Stimulated activated naive CD8-positive, alpha-beta T cell treated with anti-CD3 and anti-CD28 coated beads, Interleukin-15, Interleukin-2, amounts not matched to agents 100 ng/mL and 50 ng/mL, for 24 hours (primary cell): Measurements from ENCODE around the gene LCOR.

ENCODE experiments used
- H3K27ac Mint-ChIP-seq: one replicate; pipeline ENCODE4 v1.8.0; 2021; ENCODE audit warnings: mild to moderate bottlenecking, mixed read lengths
- H3K27me3 Mint-ChIP-seq: one replicate; pipeline ENCODE4 v1.8.0; 2021; ENCODE audit warnings: mixed read lengths
- H3K36me3 Mint-ChIP-seq: one replicate; pipeline ENCODE4 v1.8.0; 2021; ENCODE audit warnings: low read depth, mixed read lengths
- H3K4me1 Mint-ChIP-seq: one replicate; pipeline ENCODE4 v1.8.0; 2021; ENCODE audit warnings: low read depth, mixed read lengths
- H3K4me3 Mint-ChIP-seq: one replicate; pipeline ENCODE4 v1.8.0; 2021; ENCODE audit warnings: mild to moderate bottlenecking, mixed read lengths
- H3K9me3 Mint-ChIP-seq: one replicate; pipeline ENCODE4 v1.8.0; 2021; ENCODE audit warnings: mixed read lengths

LCOR gene

DNA sequence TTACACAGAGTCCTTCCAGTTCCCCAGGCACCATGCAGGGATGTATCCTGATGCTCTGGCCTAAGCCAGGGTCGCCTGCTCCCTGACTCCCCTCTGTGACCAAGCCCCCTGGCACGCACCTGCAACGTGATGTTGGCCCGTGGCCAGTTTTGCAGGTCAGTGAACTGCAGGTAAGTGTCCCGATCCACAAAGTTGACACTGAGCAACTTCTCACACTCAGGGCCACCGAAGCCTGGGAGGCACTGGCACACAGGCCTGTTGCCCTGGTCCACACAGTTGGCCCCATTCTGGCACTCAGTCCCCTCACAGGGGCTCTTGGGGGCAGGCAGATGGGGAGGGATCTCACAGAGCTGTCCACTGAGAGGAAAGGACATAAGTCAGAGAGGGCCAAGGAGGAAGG, 174.3 kb downstream of the LCOR start:
- Mint-ChIP-seq H3K4me1 (peaks cover 3% of the 10 kb centered on the region), H3K27ac (no peak overlapping the region), H3K27me3 (peaks cover 4% of the 10 kb centered on the region), H3K4me3 (no peak overlapping the region), H3K36me3 (no peaks in the 10 kb centered on the region), H3K9me3 (peaks cover 15% of the 10 kb centered on the region)

DNA sequence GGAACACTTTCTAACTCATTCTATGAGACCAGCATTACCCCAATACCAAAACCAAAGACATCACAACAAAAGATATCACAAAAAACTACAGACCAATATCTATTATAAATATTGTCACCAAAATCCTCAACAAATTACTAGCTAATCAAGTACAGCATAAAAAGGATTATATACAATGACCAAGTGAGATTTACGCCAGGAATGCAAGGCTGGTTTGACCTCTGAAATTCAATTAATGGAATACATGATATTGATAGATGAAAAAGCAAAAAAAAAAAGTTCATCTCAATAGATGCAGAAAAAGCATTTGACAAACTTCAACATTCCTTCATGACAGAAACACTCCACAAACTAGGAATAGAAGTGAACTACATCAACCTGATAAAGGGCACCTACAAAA, 175.3 kb downstream of the LCOR start:
- H3K9me3 Mint-ChIP-seq = peaks cover 15% of the 10 kb centered on the region
- peaks cover 3% of the 10 kb centered on the region for H3K4me1 Mint-ChIP-seq
- no peak overlapping the region for H3K4me3 Mint-ChIP-seq
- H3K36me3 Mint-ChIP-seq = no peaks in the 10 kb centered on the region
- peaks cover 4% of the 10 kb centered on the region for H3K27me3 Mint-ChIP-seq
- no peak overlapping the region for H3K27ac Mint-ChIP-seq

DNA sequence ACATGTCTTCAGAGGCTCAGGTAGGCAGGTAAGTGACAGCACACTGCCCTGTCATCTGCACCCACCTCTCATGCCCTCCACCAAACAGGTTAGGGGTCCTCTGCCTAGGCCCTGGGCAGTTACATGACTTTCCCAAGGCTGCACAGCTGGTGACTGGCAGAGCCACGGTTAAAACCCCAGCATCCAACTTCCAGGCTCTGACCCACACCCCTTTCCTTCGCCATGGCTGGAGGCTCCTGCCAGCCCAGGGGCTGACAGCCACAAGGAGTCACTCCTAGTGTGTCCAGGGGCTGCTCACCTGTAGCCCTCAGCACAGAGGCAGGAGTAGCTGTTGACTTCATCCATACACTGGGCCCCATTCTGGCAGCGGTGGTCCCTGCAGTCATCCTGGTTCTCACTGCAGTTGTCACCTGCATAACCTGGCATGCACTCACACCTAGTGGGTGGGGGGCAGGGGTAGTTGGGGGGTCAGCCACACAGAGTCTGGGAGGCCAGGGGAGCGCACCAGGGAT, 178.7 kb downstream of the LCOR start:
- Mint-ChIP-seq H3K9me3 (peaks cover 11% of the 10 kb centered on the region), H3K4me1 (peaks cover 6% of the 10 kb centered on the region), H3K27ac (no peak overlapping the region), H3K4me3 (no peak overlapping the region), H3K36me3 (no peaks in the 10 kb centered on the region), H3K27me3 (no peaks in the 10 kb centered on the region)

DNA sequence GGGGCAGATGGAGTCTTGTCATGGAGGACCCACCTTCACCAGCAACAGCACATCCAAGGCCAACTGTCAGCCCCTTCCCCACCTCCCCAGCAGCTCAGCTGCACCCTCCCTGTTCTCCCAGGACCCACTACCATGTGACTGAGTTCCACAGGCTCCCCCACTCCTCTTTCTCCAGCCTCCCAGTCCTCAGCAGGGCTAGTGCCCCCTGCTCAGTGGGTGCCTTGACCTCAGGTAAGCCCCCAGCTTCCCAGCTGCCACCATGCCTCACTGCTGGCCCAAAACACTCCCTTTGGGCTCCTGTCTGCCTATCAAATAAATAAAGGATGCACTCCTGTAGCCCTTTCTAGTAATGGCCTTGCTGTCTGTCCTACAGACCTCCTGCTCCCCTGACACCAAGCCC, 179.3 kb downstream of the LCOR start:
- H3K36me3 Mint-ChIP-seq = no peaks in the 10 kb centered on the region
- no peaks in the 10 kb centered on the region for H3K27me3 Mint-ChIP-seq
- H3K4me3 Mint-ChIP-seq = no peak overlapping the region
- H3K9me3 Mint-ChIP-seq = peaks cover 10% of the 10 kb centered on the region
- no peak overlapping the region for H3K27ac Mint-ChIP-seq
- peaks cover 10% of the 10 kb centered on the region for H3K4me1 Mint-ChIP-seq

DNA sequence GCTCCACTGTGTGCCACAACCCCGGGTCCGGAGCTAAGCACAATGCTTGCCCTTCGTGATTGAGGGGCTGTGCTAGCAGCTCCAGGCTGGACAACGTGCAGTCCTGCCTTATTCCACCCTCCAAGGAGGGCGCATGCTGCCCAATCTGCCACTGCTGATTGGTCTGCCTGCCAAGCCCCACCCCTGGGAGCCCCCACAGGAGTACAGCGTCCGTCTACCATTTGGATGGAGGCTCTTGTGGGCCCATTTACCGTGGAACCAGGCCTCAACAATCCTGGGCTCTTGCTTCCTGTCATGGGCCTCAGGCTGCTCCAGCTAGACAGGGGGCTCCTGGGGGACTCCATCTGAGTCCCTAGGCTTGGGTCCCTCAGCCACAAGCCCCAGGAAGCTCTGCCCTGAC, 180.4 kb downstream of the LCOR start:
- H3K36me3 Mint-ChIP-seq = no peaks in the 10 kb centered on the region
- no peaks in the 10 kb centered on the region for H3K27me3 Mint-ChIP-seq
- peaks cover 4% of the 10 kb centered on the region for H3K9me3 Mint-ChIP-seq
- H3K27ac Mint-ChIP-seq = no peak overlapping the region
- H3K4me3 Mint-ChIP-seq = no peak overlapping the region
- peaks cover 21% of the 10 kb centered on the region for H3K4me1 Mint-ChIP-seq

DNA sequence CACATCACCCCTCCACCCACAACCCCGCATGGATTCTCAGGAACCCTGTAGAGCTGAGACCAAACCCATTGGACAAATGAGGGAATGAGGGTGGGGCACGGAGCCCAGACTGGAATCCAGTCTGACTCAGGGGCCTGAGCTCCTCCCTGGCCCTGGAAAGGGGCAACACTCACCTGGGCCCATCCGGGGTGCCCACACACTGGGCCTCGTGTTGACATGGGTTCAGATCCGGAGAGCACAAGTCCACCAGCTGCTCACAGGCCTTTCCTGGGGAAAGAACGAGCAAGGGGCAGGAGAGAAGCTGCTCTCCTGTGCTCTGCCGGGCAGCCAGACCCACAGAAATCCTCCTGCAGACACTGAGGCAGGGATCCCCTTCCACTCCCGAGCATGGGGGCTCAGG, 181.5 kb downstream of the LCOR start:
- Mint-ChIP-seq H3K4me3 (no peak overlapping the region), H3K27ac (no peak overlapping the region), H3K36me3 (no peaks in the 10 kb centered on the region), H3K27me3 (no peaks in the 10 kb centered on the region), H3K4me1 (peaks cover 24% of the 10 kb centered on the region), H3K9me3 (no peaks in the 10 kb centered on the region)

DNA sequence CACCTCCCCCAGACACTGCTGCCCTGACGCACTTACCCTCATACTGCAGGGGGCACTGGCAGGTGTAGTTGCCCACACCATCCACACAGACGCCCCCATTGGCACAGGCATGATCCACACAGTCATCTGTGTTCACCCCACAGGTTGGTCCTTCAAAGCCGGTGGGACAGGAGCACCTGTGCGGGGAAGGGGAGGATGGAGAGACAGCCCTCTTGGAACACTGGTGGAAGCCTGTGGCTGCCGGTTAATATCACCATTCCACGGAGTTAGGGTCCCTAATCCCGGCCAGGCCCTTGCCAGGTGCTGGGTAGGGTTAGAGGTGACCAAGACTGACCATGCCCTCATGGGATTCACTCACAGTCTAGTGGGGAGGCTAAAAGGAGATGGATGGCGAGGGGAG, 181.9 kb downstream of the LCOR start:
- Mint-ChIP-seq H3K36me3 (no peaks in the 10 kb centered on the region), H3K4me3 (no peak overlapping the region), H3K4me1 (peaks cover 24% of the 10 kb centered on the region), H3K27me3 (no peaks in the 10 kb centered on the region), H3K27ac (no peak overlapping the region), H3K9me3 (no peaks in the 10 kb centered on the region)

DNA sequence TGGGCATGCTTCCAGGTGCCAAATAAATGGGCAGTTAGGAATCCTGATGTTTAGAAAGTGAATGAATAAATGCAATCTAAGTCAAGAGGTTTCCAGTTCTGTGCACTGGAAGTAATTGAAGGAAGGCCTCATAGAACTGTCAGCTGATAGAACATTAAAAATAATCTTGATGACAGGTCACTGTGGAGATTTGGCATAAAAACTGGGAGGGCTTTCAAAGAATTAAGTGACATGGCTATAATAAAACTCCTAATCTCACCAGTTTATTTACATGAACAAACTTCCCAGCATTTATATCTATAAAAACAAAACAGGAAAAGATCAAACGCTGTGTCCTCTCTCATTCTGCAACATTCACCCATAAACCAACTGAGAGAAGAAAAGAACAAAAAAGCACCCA, 183.1 kb downstream of the LCOR start:
- H3K27me3 Mint-ChIP-seq = no peaks in the 10 kb centered on the region
- peaks cover 21% of the 10 kb centered on the region for H3K4me1 Mint-ChIP-seq
- no peaks in the 10 kb centered on the region for H3K36me3 Mint-ChIP-seq
- no peak overlapping the region for H3K27ac Mint-ChIP-seq
- H3K9me3 Mint-ChIP-seq = no peaks in the 10 kb centered on the region
- no peak overlapping the region for H3K4me3 Mint-ChIP-seq

DNA sequence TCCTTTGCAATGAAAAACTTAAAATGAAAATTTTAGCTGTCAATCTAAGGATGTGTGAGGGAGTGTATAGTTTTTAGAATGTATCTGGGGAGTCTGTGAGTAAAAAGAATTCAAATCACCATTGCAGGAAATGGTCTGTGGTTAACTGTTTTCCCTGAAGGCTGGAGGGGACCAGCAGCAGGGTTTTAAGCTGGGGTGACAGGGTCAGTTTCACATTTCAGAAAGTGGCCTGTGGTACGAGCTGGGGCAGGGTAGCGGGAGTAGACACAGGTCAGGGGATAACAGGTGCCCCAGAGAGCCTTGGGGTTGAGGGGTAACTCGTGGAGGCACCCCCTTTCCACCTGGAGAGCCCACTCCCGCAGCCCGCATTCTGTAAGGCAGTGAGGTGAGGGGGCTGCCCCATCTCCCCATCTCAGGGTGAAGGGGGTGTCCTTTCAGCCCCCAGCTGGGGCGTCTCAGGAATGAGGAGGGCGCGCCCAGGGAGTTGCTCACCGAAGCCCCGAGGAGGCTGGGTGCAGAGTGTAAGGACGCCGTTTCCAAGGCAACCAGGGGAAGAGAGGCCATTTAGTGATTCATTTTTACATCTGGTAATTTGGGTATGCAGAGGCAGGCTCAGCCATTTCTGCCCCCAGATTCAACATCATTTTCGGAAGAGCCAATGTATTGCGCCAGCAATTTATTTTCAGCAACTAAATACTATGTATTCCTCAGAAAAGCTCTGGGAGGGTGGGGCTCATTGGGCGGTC, 184.8 kb downstream of the LCOR start:
- Mint-ChIP-seq H3K27me3 (no peaks in the 10 kb centered on the region), H3K27ac (peak overlapping the region; percentile 76), H3K36me3 (no peaks in the 10 kb centered on the region), H3K4me1 (peaks cover 21% of the 10 kb centered on the region), H3K9me3 (no peaks in the 10 kb centered on the region), H3K4me3 (peak overlapping the region; percentile 50)

DNA sequence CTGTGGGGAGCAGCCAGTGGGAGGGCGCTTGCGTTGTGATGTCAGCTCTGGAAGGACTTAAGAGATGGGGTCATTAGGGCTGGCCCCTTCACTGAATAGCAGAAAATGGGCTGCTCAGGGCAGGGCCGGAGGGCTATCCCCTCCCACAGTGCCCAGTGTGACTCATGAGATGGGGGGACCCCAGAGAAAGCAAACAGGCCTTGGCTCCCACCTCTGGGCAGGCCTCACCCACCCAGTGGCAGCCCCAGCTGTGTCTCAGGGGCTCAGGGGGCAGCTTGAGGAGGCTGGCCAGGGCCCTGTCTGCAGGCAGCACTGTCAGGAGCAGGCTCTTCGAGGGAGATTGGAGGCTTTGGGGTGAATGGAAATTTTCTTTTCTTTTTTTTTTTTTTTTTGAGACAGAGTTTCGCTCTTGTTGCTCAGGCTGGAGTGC, 185.4 kb downstream of the LCOR start:
- peak overlapping the region; percentile 76 for H3K27ac Mint-ChIP-seq
- no peaks in the 10 kb centered on the region for H3K36me3 Mint-ChIP-seq
- H3K4me3 Mint-ChIP-seq = peak overlapping the region; percentile 50

DNA sequence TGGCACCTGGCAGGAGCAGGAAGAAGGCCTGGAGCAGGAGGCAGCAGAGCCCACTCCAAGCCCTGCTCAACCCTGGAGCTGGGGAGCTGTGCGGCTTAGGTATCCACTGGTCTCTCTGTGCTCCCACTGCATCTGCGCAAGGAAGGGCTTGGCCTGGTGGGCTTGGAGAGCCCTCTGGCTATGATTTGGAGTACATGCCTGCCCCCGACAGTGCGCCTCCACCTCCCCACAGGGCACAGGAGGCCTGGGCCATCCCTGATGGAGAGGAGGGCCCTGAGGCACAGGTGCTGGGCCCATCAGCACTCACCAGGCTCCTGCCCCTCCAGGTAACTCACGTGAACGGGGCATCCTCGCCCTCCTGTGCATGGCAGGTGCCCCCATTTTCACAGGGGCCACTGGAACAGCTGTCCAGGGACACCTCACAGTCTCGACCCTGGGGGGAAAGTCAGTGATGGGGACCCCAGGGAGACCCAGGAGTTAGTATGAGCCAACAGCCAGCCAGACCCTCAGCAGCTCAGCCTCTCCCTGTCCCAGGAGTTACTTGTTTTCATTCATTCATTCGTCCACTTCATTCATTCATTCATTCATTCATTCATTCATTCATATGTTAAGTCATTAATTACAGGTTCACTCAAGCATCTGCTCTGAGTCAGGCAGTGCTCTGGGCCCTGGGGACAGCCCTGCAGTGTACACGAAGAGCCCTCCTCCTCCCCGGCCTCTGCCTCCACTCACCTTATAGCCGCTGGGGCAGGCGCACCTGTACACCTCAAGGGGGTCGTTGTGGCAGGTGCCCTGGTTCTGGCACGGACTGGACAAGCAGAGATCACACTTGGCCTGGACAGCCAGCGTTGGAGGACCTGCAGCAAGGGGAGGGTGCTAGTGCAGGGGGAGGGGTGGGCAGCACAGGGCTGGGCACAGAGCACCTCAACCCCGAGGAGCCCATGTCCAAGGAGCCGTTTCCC, 186.4 kb downstream of the LCOR start:
- Mint-ChIP-seq H3K9me3 (no peaks in the 10 kb centered on the region), H3K27ac (no peak overlapping the region), H3K36me3 (no peaks in the 10 kb centered on the region), H3K4me1 (peaks cover 21% of the 10 kb centered on the region), H3K27me3 (no peaks in the 10 kb centered on the region), H3K4me3 (no peak overlapping the region)

More for the DNA sequence above, 185.4 kb downstream of the LCOR start:
- Mint-ChIP-seq H3K27me3 (no peaks in the 10 kb centered on the region), H3K4me1 (peaks cover 21% of the 10 kb centered on the region), H3K9me3 (no peaks in the 10 kb centered on the region)

DNA sequence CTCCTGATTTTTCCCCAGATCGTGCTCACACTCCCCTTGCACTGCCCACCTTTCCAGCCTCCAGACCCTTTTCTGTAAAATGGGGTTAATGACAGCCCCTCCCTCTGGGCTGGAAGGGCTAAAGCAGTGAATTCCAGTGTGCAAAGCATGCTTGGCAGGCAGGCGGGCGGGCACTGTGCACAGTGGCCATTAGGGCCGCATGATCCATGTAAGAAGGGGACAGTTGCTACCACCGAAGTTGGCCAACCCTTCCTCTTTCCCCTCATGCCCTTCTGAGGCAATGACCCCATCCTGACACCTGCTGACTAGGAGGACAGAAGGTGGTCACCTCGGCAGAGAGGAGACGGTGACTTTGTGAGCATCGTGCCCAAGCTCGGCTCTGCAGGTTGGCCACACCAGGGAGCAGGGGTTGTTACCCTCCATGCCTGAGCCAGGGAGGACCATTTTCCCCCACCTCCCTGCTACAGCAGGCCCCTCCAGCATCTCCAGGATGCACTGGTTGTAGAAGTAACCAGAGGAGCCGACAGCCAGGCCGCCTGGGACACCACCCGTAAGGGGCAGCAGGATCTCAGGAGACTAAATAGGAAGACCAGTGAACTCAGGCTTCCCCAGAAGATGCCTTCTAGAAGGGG, 187.2 kb downstream of the LCOR start:
- Mint-ChIP-seq H3K27me3 (no peaks in the 10 kb centered on the region), H3K4me3 (no peak overlapping the region), H3K4me1 (peaks cover 26% of the 10 kb centered on the region), H3K27ac (no peak overlapping the region), H3K36me3 (no peaks in the 10 kb centered on the region), H3K9me3 (no peaks in the 10 kb centered on the region)

DNA sequence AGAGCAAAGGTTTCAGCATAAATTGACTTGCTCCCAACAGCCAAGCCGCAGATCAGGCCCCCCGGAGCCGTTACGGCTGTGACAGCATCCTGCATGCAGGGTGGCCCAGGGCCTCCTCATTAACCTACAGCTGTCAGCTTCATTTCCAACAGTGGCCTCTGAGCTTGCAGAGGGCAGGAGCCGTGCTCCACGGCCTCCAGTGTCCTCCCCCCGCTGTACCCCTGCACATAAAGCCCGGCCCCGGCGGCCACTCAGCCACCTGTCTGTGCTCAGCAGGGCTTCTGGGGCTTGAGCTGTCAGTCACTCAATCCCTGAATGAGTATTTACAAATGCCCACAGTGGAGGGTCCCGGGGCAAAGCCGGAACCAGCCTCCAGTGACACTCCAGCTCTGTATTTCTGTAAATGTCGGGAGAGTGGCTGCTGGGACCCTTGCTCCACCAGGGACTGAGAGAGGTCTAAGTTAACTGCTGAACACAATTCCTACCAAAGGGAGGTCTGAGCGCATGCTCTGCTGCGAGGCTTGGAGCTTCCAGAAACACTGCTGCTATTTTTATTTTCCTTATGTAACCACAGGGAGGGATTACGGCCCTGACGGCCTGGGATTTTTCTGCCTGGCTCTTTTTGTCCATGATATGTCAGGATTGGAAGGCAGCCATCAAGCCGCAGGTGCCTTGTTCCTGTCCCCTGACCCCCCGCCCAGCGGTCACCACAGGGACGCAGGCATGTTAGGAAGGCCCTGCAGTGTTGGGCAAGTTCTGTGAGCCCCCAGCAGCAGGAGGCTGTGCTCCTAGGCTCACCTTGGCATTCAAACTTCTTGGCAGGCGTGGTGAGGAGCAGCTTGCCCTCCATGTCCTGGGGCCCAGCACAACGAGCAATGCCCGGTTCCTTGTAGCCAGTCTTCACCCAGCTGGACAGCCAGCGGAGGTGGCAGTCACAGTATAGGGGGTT, 188.6 kb downstream of the LCOR start:
- Mint-ChIP-seq H3K27me3 (no peaks in the 10 kb centered on the region), H3K27ac (no peak overlapping the region), H3K4me3 (no peak overlapping the region), H3K9me3 (no peaks in the 10 kb centered on the region), H3K4me1 (peaks cover 24% of the 10 kb centered on the region), H3K36me3 (no peaks in the 10 kb centered on the region)

DNA sequence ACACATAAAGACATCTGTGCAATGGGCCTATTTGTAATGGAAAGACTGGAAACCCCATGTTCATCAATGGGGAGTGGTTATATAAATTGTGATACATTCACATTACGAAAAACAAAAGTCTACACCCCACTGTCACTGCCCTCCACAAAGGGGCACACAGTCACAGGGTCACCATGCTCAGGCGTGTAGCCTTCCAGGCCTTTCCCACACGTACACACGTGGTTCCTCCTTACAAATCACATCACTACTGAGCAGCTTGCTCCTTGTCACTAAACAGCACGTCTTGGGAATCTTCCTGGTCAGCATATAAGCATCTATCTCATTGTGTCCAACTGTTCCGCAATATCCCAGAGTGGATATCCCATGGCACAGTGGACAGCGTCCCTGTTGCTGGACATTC, 190.5 kb downstream of the LCOR start:
- H3K4me1 Mint-ChIP-seq = peaks cover 7% of the 10 kb centered on the region
- H3K4me3 Mint-ChIP-seq = no peak overlapping the region
- H3K36me3 Mint-ChIP-seq = no peaks in the 10 kb centered on the region
- no peaks in the 10 kb centered on the region for H3K27me3 Mint-ChIP-seq
- H3K9me3 Mint-ChIP-seq = no peaks in the 10 kb centered on the region
- H3K27ac Mint-ChIP-seq = no peak overlapping the region
